ENCODE data around the gene SDF2.
"Not testable (repeated sequence)": the region's sequence is repeated elsewhere in the genome, so short reads cannot be mapped to it uniquely, and the experiment has no call there.

SDF2 gene

DNA sequence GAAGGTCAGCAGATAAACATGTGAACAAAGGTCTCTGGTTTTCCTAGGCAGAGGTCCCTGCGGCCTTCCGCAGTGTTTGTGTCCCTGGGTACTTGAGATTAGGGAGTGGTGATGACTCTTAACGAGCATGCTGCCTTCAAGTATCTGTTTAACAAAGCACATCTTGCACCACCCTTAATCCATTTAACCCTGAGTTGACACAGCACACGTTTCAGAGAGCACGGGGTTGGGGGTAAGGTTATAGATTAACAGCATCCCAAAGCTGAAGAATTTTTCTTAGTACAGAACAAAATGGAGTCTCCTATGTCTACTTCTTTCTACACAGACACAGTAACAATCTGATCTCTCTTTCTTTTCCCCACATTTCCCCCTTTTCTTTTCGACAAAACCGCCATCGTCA, 3.4 kb downstream of the SDF2 start:
- not testable (repeated sequence) for H3K36me3 ChIP-seq (ENCODE audit: control insufficient read depth, insufficient read depth, low read length); H3K4me2 ChIP-seq (ENCODE audit: low read length); H3K9ac ChIP-seq; H3K27ac ChIP-seq; H2AFZ ChIP-seq; H3K27me3 ChIP-seq (ENCODE audit: control insufficient read depth, insufficient read depth, low read length); H3K4me1 ChIP-seq; H3K9me3 ChIP-seq (ENCODE audit: control insufficient read depth, low read length); H3K4me3 ChIP-seq (ENCODE audit: low read depth, low read length)
- H3K79me2 ChIP-seq = peaks cover 53% of the 10 kb centered on the region

GRCh38 chr17:28657756-28658155, 4.0 kb downstream of the SDF2 start:
- Histone ChIP-seq H3K36me3 (ENCODE audit: control insufficient read depth, insufficient read depth, low read length) (no peaks in the 10 kb centered on the region), H3K9ac (no peak overlapping the region), H2AFZ (no peak overlapping the region), H3K4me3 (ENCODE audit: low read depth, low read length) (no peak overlapping the region), H3K79me2 (peaks cover 51% of the 10 kb centered on the region), H3K4me1 (peaks cover under 1% of the 10 kb centered on the region), H3K27ac (no peak overlapping the region), H3K27me3 (ENCODE audit: control insufficient read depth, insufficient read depth, low read length) (no peaks in the 10 kb centered on the region), H3K4me2 (ENCODE audit: low read length) (no peak overlapping the region), H3K9me3 (ENCODE audit: control insufficient read depth, low read length) (no peaks in the 10 kb centered on the region)
- no peak for TF ChIP-seq CTCF (IDR thresholded peaks at IDR 0.05)

DNA sequence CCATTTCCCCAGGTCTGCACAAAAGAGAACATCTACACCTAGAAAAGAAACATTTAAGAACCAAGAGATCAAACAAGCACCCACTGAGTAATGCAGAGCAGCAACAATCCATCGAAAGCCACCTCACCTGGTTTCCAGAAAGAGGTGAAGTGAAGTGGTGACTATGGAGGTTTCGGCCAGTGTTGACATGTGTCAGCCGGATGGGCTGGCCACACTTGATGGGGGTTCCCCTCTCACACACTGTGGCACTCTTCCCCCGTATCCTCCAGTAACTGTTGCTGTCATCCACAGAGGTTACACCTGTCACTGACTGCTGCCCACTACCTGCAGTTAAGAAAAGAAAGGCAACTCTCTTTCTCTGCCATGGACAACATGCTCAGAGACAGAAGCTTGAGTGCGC, 6.5 kb downstream of the SDF2 start:
- Histone ChIP-seq H3K36me3 (ENCODE audit: control insufficient read depth, insufficient read depth, low read length) (no peaks in the 10 kb centered on the region), H3K27me3 (ENCODE audit: control insufficient read depth, insufficient read depth, low read length) (no peaks in the 10 kb centered on the region), H3K27ac (no peak overlapping the region), H2AFZ (no peak overlapping the region), H3K4me3 (ENCODE audit: low read depth, low read length) (no peak overlapping the region), H3K79me2 (peaks cover 40% of the 10 kb centered on the region), H3K9ac (no peak overlapping the region), H3K4me2 (ENCODE audit: low read length) (no peak overlapping the region), H3K4me1 (no peaks in the 10 kb centered on the region), H3K9me3 (ENCODE audit: control insufficient read depth, low read length) (no peaks in the 10 kb centered on the region)
- no peak for TF ChIP-seq CTCF (IDR thresholded peaks at IDR 0.05)

- no peaks in the 10 kb centered on the region for H3K36me3 ChIP-seq (ENCODE audit: control insufficient read depth, insufficient read depth, low read length)
- no peak overlapping the region for H3K4me2 ChIP-seq (ENCODE audit: low read length)
- H3K27ac ChIP-seq = no peak overlapping the region
- peaks cover 16% of the 10 kb centered on the region for H3K4me1 ChIP-seq
- H3K9me3 ChIP-seq (ENCODE audit: control insufficient read depth, low read length) = no peaks in the 10 kb centered on the region
- H2AFZ ChIP-seq = no peak overlapping the region
- no peak overlapping the region for H3K4me3 ChIP-seq (ENCODE audit: low read depth, low read length)
- no peak overlapping the region for H3K9ac ChIP-seq
- H3K79me2 ChIP-seq = peaks cover 31% of the 10 kb centered on the region
- TF ChIP-seq CTCF (IDR thresholded peaks at IDR 0.05) = no peak
- H3K27me3 ChIP-seq (ENCODE audit: control insufficient read depth, insufficient read depth, low read length) = no peaks in the 10 kb centered on the region
Measured at GRCh38 chr17:28648698-28649097, 13.0 kb downstream of the SDF2 start.

DNA sequence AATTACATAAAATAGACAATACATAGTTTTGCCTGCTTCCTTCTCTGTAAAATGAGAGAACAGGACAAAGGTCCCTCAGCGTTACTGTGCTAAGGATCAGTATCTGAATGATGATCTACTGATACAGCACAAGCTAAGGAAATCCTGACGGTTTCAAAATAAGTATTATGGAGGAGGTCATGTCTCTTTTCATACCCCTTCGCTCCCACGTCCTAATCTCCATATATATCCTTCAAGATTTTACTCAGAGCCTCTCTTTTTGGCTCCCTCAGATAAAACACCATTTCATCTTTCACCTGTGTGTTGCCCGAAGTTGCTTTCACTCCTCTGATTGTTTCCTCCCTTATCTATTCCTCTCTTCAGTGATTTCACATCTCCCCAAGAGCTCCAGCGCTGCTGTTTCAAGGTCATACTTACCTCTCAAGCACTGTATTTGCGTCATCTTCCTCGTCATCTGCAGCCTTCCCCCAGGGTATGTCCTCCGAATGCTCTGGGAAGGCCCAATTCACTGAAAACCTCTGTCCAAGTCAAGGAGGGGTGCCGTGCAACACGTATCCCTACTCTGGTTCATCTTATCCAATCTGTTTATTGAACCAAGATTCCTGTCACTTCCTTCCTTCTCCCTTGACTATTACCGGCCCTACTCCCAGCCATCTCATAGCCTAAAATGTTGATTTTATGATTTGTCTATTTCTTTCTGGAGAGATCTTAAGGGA, 15.5 kb downstream of the SDF2 start:
- Histone ChIP-seq H3K4me1 (peaks cover 16% of the 10 kb centered on the region), H3K9me3 (ENCODE audit: control insufficient read depth, low read length) (no peaks in the 10 kb centered on the region), H3K27me3 (ENCODE audit: control insufficient read depth, insufficient read depth, low read length) (no peaks in the 10 kb centered on the region), H3K79me2 (peaks cover 27% of the 10 kb centered on the region), H3K4me2 (ENCODE audit: low read length) (peak overlapping the region; percentile 57), H3K4me3 (ENCODE audit: low read depth, low read length) (peak overlapping the region; percentile 63), H3K36me3 (ENCODE audit: control insufficient read depth, insufficient read depth, low read length) (no peaks in the 10 kb centered on the region), H3K27ac (peak overlapping the region; percentile 88), H2AFZ (peak overlapping the region; percentile 68), H3K9ac (no peak overlapping the region)
- no peak for TF ChIP-seq CTCF (IDR thresholded peaks at IDR 0.05)
